Lower leg skin (tissue), 3 donors: ENCODE measurements around the gene WWOX.

Source experiments
- POLR2A ChIP-seq, 2 donors: fragments of 450-650 bp; IDR thresholded peaks; one replicate each; pipeline ENCODE4 v1.6.1; 2016 to 2017; ENCODE audit warnings: antibody characterized with exemption in 2 of 2, mild to moderate bottlenecking in 1 of 2, moderate library complexity in 1 of 2
- TF ChIP-seq, protein P1 (sequence below), 3 donors: fragments of 450-650 bp; IDR thresholded peaks; one replicate each; pipeline ENCODE4 v1.5.1; 2016; ENCODE audit warnings: antibody characterized with exemption in 3 of 3, mild to moderate bottlenecking in 3 of 3, moderate library complexity in 2 of 3

DNA sequence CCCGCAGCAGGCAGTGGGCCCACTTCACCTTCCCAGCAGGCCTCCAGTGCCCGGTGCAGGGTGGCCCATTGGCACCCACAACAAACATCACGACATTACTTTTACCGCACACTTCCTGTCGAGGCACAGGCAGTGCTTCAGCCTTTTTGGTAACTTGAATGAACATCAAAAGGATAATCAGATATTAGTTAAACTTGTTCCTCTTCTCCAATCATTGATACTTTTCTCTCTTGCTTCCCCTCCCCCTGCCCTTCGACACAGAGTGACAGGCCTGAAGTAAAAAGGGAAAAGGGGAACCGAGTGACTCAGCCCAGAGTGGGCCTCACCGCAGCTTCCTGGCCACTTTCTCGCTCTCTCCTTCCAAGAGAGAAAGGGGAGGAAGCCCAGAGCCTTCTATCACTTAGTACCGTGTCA, 994.1 kb downstream of the WWOX start:
- TF ChIP-seq, protein P1, sequence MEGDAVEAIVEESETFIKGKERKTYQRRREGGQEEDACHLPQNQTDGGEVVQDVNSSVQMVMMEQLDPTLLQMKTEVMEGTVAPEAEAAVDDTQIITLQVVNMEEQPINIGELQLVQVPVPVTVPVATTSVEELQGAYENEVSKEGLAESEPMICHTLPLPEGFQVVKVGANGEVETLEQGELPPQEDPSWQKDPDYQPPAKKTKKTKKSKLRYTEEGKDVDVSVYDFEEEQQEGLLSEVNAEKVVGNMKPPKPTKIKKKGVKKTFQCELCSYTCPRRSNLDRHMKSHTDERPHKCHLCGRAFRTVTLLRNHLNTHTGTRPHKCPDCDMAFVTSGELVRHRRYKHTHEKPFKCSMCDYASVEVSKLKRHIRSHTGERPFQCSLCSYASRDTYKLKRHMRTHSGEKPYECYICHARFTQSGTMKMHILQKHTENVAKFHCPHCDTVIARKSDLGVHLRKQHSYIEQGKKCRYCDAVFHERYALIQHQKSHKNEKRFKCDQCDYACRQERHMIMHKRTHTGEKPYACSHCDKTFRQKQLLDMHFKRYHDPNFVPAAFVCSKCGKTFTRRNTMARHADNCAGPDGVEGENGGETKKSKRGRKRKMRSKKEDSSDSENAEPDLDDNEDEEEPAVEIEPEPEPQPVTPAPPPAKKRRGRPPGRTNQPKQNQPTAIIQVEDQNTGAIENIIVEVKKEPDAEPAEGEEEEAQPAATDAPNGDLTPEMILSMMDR (IDR thresholded peaks at IDR 0.05): no peak
- no peak for TF ChIP-seq POLR2A (IDR thresholded peaks at IDR 0.05)
